Neuronal stem cell (in vitro differentiated cells): ENCODE measurements around the gene BARHL1.

ENCODE experiments used
- DNase-seq: peaks from one replicate; pipeline ENCODE4 v3.0.0-alpha.2; 2013; ENCODE audit warnings: low spot score
- H2AFZ ChIP-seq: one replicate; pipeline ENCODE4 v1.6.1; 2013; ENCODE audit warnings: mild to moderate bottlenecking, low read length, inconsistent platforms
- H2AK5ac ChIP-seq: 2 replicates; pipeline ENCODE4 v1.6.1; 2013; ENCODE audit warnings: low read depth, mild to moderate bottlenecking, inconsistent platforms, low read length, moderate library complexity, mixed read lengths
- H2BK120ac ChIP-seq: 2 replicates; pipeline ENCODE4 v1.6.1; 2013; ENCODE audit warnings: low read depth, mild to moderate bottlenecking, inconsistent platforms, low read length, moderate library complexity, mixed read lengths
- H2BK12ac ChIP-seq: one replicate; pipeline ENCODE4 v1.6.1; 2013; ENCODE audit warnings: low read length, inconsistent platforms
- H2BK15ac ChIP-seq: 2 replicates; pipeline ENCODE4 v1.6.1; 2013; ENCODE audit warnings: mild to moderate bottlenecking, low read length, inconsistent platforms, mixed read lengths
- H2BK5ac ChIP-seq: one replicate; pipeline ENCODE4 v1.6.1; 2013; ENCODE audit warnings: inconsistent platforms, mild to moderate bottlenecking, low read length, moderate library complexity
- H3K14ac ChIP-seq: one replicate; pipeline ENCODE4 v1.6.1; 2013; ENCODE audit warnings: low read length, inconsistent platforms
- H3K18ac ChIP-seq: 2 replicates; pipeline ENCODE4 v1.6.1; 2013; ENCODE audit warnings: low read length, inconsistent platforms
- H3K23ac ChIP-seq: 2 replicates; pipeline ENCODE4 v1.6.1; 2013; ENCODE audit warnings: low read depth, mild to moderate bottlenecking, mixed read lengths, low read length, inconsistent platforms; ENCODE audit not compliant: poor library complexity
- H3K27ac ChIP-seq: replicated peaks from 3 replicates; pipeline ENCODE4 v1.5.1; 2013; ENCODE audit warnings: low read length, inconsistent platforms
- H3K27me3 ChIP-seq, 3 experiments: 2 replicates each; pipeline ENCODE4 v1.6.1; 2013; ENCODE audit warnings: low read length in 3 of 3, mild to moderate bottlenecking in 2 of 3, inconsistent platforms in 1 of 3, low read depth in 1 of 3, mixed read lengths in 1 of 3, moderate library complexity in 1 of 3; ENCODE audit not compliant: control insufficient read depth in 3 of 3, insufficient read depth in 3 of 3
- H3K36me3 ChIP-seq, 2 donors: replicated peaks in 1 of 2; 2 replicates each; pipeline ENCODE4 v1.6.1; 2013; ENCODE audit warnings: low read length in 2 of 2; ENCODE audit not compliant: control insufficient read depth in 2 of 2, insufficient read depth in 2 of 2
- H3K4ac ChIP-seq: 2 replicates; pipeline ENCODE4 v1.6.1; 2013; ENCODE audit warnings: inconsistent platforms, mild to moderate bottlenecking, low read length, moderate library complexity
- H3K4me1 ChIP-seq, 2 donors: 1 replicate in 1 of 2; 2 replicates in 1 of 2; pipeline ENCODE4 v1.6.1; 2013; ENCODE audit warnings: low read length in 2 of 2, low read depth in 1 of 2; ENCODE audit not compliant: control insufficient read depth in 2 of 2, insufficient read depth in 1 of 2
- H3K4me2 ChIP-seq: one replicate; pipeline ENCODE4 v1.6.1; 2013; ENCODE audit warnings: mild to moderate bottlenecking, low read length, inconsistent platforms; ENCODE audit not compliant: insufficient read depth, poor library complexity, severe bottlenecking
- H3K4me3 ChIP-seq, 2 donors: 2 replicates each; pipeline ENCODE4 v1.5.1; 2013; ENCODE audit warnings: low read length in 2 of 2, mild to moderate bottlenecking in 2 of 2, inconsistent platforms in 1 of 2, moderate library complexity in 1 of 2
- H3K79me1 ChIP-seq: one replicate; pipeline ENCODE4 v1.6.1; 2013; ENCODE audit warnings: low read depth, mild to moderate bottlenecking, inconsistent platforms, low read length, moderate library complexity
- H3K9ac ChIP-seq: one replicate; pipeline ENCODE4 v1.6.1; 2013; ENCODE audit warnings: mild to moderate bottlenecking, low read depth, low read length, inconsistent platforms; ENCODE audit not compliant: poor library complexity
- H3K9me3 ChIP-seq, 2 donors: replicated peaks in 1 of 2; 2 replicates each; pipeline versions ENCODE3 to v1.6.1; 2013; ENCODE audit warnings: low read length in 2 of 2, mild to moderate bottlenecking in 2 of 2, inconsistent platforms in 1 of 2, low read depth in 1 of 2, mixed read lengths in 1 of 2, moderate library complexity in 1 of 2; ENCODE audit not compliant: control insufficient read depth in 2 of 2, insufficient read depth in 1 of 2
- H4K8ac ChIP-seq: one replicate; pipeline ENCODE4 v1.6.1; 2013; ENCODE audit warnings: low read depth, mild to moderate bottlenecking, inconsistent platforms, low read length, moderate library complexity
- H4K91ac ChIP-seq: one replicate; pipeline ENCODE4 v1.6.1; 2013; ENCODE audit warnings: low read length, low read depth, mild to moderate bottlenecking, inconsistent platforms; ENCODE audit not compliant: poor library complexity
- WGBS, 2 donors: extraction: QIAGEN DNeasy Blood & Tissue Kit; methylation state at CpG; one replicate each; pipeline ENCODE4 v1.1.7; 2013; ENCODE audit warnings: missing lambda C conversion rate in 2 of 2, mixed read lengths in 1 of 2; ENCODE audit not compliant: insufficient read length in 2 of 2, insufficient replicate concordance in 1 of 2; ENCODE audit errors: extremely low coverage in 2 of 2; 5-methylcytosine and 5-hydroxymethylcytosine counted together

Gene BARHL1

GRCh38 chr9:132637801-132638200 lies 55.4 kb downstream of the BARHL1 start:
- no peak overlapping the region for H2BK15ac ChIP-seq
- no peaks in the 10 kb centered on the region for H3K27me3 ChIP-seq
- H4K91ac ChIP-seq: no peak overlapping the region
- H3K4ac ChIP-seq: no peak overlapping the region
- no peak overlapping the region for H3K9ac ChIP-seq
- H2AK5ac ChIP-seq: no peak overlapping the region
- H2AFZ ChIP-seq: no peak overlapping the region
- no peak overlapping the region for H2BK5ac ChIP-seq
- no peaks in the 10 kb centered on the region for H3K79me1 ChIP-seq
- H4K8ac ChIP-seq: no peak overlapping the region
- H3K4me1 ChIP-seq: no peaks in the 10 kb centered on the region
- H3K18ac ChIP-seq: no peak overlapping the region
- DNase-seq: no peak
- H3K9me3 ChIP-seq: no peaks in the 10 kb centered on the region
- H3K27ac ChIP-seq: no peak overlapping the region
- no peak overlapping the region for H3K14ac ChIP-seq
- no peak overlapping the region for H3K23ac ChIP-seq
- no peak overlapping the region for H2BK120ac ChIP-seq
- no peak overlapping the region for H3K4me3 ChIP-seq
- WGBS, 2 donors: no CpG with 5 or more reads among the region's 12 CpGs
- no peak overlapping the region for H2BK12ac ChIP-seq
- peaks cover 19 to 72% of the 10 kb centered on the region in 2 donors for H3K36me3 ChIP-seq
- H3K4me2 ChIP-seq: no peak overlapping the region

- H3K27ac ChIP-seq: no peak overlapping the region
- no peak overlapping the region for H3K18ac ChIP-seq
- no peak overlapping the region for H2AK5ac ChIP-seq
- H3K79me1 ChIP-seq: no peaks in the 10 kb centered on the region
- no peak overlapping the region for H4K91ac ChIP-seq
- no peaks in the 10 kb centered on the region for H3K9me3 ChIP-seq
- H2BK120ac ChIP-seq: no peak overlapping the region
- H3K14ac ChIP-seq: no peak overlapping the region
- DNase-seq: no peak
- H3K4ac ChIP-seq: no peak overlapping the region
- H2AFZ ChIP-seq: no peak overlapping the region
- no peak overlapping the region for H3K23ac ChIP-seq
- no peak overlapping the region for H3K9ac ChIP-seq
- no peak overlapping the region for H3K4me2 ChIP-seq
- H3K4me1 ChIP-seq: no peaks in the 10 kb centered on the region
- H2BK5ac ChIP-seq: no peak overlapping the region
- H2BK15ac ChIP-seq: no peak overlapping the region
- no peak overlapping the region for H4K8ac ChIP-seq
- WGBS, 2 donors: no CpG with 5 or more reads among the region's 5 CpGs
- no peaks in the 10 kb centered on the region for H3K27me3 ChIP-seq
- peaks cover 21 to 76% of the 10 kb centered on the region in 2 donors for H3K36me3 ChIP-seq
- no peak overlapping the region for H3K4me3 ChIP-seq
- H2BK12ac ChIP-seq: no peak overlapping the region
Observed at GRCh38 chr9:132638240-132638639, 55.8 kb downstream of the BARHL1 start.

GRCh38 chr9:132639322-132639721 lies 56.9 kb downstream of the BARHL1 start:
- Histone ChIP-seq H2BK120ac (no peak overlapping the region), H3K27ac (no peak overlapping the region), H3K4me2 (no peak overlapping the region), H2AFZ (no peak overlapping the region), H3K14ac (no peak overlapping the region), H2BK12ac (no peak overlapping the region), H3K4me1 (no peaks in the 10 kb centered on the region), H2BK15ac (no peak overlapping the region), H2AK5ac (no peak overlapping the region), H3K36me3 (peaks cover 22 to 85% of the 10 kb centered on the region in 2 donors), H3K4ac (no peak overlapping the region), H3K27me3 (no peaks in the 10 kb centered on the region), H4K91ac (no peak overlapping the region), H3K9me3 (no peaks in the 10 kb centered on the region), H3K9ac (no peak overlapping the region), H3K18ac (no peak overlapping the region), H3K4me3 (no peak overlapping the region), H4K8ac (no peak overlapping the region), H2BK5ac (no peak overlapping the region), H3K79me1 (no peaks in the 10 kb centered on the region), H3K23ac (no peak overlapping the region)
- WGBS, 2 donors: no CpG with 5 or more reads among the region's 5 CpGs
- DNase-seq: no peak
